NCI-H748 (cell line): ENCODE measurements around the gene PRCD.

Source experiments
- DNase-seq: peaks from one replicate; lab custom pipeline; 2025; ENCODE audit not compliant: unreplicated experiment; lab: John Stamatoyannopoulos, UW

PRCD gene

DNA sequence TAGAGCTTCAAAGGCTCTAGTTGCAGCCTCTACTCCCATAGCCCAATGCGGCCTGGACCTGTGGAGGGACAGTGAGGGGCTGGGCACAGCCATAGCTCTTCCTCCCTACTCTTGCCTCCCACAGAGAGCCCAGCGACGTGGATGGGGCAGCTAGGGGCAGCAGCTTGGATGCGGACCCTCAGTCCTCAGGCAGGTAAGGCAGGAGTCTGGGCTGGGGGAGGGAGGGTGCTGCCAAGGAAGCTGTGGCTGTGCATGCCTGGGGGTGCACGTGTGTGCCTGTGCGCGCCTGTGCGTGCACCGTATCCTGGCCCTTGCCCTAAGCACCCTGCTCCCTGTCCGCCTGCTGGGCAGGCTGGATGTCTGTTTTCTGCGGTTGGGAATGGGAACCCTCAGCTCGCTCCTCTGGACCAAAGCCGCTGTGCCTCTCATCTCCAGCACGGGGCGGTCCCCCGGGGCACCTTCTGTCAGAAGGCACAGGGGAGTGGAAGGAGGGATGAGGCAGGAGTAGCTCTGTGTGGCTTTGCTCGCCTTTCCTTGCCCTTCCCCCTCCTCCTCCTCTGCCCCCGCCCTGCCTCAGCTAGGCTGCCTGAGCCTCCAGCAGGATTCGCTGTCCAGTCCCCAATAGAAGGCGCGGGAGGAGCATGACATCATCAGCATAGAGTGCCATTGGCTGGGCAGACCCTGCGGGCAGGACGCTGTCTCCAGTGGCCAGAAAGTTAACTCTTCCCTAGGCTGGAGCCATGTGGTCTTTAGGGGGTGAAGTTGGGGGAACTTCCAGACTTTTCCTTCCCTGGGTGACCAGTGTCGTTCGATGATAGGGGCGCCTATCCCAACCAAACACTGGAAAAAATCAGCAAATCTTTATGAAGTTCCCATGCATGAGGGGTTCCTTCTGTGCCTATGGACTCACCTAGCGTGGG is 797 bp downstream of the PRCD start:
- DNase-seq, result peak; percentile 85

DNA sequence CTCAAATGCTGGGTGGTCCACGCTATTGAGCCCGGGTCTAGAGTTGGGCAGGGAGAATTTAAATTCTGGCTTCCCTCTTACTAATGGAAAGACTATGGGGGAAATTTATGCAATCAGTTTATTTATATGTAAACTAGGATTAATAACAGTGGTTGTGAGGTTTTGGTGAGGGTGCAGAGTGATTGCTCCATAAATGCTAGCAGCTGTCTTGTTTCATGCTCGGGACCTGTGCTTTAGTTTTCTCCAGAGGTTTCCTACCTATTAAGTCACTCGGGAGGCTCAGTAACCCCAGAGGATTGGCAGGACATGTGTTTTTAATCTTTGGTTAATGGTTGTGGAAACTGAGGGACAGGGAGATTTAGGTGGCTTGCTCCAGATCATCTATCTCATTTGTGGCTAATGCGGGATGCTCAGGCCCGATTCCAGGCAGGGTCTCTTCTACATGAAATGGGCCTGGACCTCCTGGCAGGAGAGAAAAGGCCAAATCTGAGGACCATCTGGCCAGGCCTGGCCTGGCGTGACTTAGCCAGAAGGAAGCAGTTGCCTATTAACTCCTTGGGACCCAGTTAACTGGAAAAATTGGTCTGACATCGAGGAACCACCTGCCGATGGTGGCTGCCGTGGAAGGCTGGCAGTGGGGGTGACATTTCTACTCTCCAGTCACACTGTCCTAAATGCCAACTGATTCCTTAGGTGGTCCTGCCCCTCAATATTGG is 2.1 kb downstream of the PRCD start:
- DNase-seq, result no peak

DNA sequence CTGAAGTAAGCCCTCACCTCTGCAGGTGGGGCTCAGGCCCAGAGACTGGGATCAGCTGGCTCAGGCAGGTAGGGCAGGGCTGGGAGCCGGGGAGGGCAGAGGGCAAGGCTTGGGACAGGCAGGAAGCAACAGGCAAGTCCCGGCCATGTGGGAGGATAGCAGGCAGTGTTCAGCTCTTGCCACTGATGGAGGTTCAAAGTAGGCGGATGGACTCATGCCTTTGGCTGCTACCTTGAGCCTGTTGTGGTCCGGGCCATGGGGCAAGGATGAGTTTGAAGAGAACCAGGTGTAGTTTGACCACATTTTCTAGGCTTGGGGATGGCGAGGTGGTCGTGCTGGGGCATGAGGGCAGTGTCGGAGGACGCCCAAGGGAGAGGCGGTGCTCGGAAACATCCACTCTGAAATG is 2.7 kb downstream of the PRCD start:
- DNase-seq, result no peak

DNA sequence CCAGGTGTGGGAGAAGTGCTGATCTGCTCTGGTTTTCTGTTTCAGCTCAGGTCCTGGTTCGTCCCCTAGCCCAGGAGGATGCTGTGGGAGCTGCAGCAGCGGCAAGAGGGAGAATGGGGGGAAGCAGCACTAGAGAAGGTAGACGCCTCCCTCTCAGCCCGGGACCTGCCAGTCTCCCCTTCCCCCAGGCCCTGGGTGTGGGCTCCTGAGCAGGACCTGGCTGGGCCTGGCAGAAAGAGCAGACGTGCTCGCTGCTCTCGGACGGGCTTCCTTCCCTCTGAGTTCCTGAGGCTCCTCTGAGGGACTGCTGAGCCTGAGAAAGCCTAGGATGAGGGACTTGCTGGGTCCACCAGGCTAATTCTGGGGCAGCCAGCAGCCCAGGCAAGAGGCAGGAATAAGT is 3.1 kb downstream of the PRCD start:
- DNase-seq, result no peak

DNA sequence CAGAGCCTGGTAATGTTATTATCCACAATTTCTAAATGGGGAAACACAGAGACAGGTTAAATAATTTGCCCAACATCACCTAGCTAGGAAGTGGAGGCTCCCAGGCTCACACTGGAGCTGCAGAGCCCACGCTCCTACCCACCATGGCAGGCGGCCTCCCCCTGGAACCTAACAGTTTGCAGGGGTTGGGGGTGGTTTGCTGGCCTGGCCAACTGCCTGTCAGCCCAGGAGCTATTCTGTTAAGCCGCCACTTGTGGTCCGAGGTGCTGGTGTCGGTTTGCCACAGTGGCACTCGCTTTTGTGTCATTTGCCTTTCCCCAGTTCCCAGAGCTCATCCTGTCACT is 3.6 kb downstream of the PRCD start:
- no peak for DNase-seq

DNA sequence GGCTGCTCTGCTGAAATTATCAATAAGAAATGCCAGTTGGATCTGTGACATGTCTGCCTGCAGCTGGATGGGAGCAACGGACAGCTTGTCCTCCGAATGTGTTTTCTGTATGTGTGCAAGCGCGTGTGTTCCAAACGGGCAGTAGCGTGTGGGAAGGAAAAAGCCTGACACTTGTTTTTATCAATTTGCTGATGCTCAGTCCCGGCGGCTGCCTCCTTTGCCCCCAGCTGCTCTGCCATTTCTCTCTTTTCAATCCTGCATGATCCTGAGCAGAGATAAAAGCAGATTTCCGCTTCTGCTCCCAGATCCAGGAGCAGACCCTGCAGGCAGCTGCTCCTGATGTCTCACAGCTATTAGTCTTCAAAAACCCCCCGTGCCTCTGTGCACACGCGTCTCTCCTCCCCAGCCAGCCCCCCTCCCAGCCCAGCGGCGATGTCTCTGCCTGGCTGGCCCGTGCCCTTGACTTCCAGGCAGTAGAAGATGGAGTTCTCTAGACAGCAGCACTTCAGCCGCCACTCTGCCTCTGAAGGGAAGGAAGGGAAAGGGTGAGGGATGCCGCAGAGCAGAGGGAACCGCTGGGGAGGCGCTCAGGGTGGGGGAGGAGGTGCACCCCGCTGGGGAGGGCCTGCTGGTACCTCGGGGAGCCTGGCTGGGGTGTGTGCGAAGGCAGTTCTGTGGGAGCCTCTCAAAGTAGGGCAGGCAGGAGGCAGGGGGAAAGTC is 4.1 kb downstream of the PRCD start:
- no peak for DNase-seq

DNA sequence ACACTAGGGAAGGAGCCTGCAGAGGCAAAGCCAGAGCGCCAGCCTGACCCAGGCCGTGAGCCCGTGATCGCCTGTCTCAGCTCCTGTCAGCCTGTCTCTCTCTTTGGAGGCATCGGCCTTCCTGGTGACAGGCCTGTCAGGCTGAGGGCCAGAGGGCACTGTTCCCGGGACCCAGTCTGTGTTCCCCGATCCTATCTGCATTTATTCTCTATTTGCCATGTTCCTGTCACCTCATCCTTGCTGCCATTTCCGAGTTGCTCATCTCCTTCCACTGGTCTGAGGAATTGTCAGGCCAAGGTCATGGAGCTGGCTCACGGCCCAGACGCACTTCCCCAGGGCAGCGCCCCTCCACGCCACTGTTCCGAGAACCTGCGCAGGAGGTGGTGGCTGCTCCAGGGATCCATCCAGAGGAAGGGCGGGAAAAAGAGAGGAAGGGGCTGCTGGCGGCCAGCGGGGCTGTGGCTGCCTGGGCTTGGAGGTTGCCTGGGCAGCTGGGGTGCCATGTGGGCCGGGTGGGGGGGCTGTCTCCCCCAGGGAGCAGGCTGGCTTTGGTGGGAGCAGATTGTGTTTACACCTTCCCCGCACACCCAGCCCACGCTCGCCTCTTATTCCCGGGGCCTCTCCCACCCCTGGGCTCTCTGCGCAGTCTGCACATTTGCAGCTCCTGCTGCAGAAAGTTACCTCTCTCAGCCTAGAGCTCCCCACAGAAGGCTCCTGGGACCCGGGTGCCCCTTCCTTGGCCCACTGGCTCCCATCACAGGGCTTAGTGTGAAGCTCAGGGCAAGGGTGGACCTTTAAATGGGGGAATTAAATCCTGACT is 4.9 kb downstream of the PRCD start:
- no peak for DNase-seq

DNA sequence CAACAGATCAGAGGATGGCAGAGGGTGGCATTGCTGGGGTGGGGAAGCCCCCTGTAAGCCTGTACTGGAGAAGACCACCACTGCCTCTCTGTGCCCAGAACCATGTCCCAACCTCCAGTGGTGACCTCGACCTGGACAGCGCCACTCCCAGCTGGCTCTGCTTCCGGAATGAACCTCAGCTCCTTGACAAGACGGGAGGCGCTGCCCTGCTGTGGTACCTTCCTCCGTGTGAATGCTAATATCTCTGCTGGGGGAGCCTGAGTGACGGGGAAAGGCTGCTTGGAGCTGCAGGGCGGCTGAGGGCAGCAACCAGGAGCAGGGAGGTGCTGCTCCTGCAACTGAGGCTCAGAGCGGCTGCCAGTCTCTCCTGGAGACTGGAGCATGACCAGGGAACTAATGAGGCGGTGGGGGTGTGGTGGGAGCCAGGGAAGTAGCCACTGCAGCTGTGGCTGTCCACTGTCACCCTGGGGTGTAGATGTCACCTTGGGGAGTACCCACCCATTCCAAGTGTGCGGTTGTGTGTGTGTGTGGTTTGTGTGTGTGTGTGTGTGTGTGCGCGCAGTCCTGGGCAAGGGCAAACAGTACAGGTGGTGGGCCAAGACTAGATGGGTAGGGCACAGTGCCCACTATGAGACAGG is 6.2 kb downstream of the PRCD start:
- DNase-seq, result no peak

DNA sequence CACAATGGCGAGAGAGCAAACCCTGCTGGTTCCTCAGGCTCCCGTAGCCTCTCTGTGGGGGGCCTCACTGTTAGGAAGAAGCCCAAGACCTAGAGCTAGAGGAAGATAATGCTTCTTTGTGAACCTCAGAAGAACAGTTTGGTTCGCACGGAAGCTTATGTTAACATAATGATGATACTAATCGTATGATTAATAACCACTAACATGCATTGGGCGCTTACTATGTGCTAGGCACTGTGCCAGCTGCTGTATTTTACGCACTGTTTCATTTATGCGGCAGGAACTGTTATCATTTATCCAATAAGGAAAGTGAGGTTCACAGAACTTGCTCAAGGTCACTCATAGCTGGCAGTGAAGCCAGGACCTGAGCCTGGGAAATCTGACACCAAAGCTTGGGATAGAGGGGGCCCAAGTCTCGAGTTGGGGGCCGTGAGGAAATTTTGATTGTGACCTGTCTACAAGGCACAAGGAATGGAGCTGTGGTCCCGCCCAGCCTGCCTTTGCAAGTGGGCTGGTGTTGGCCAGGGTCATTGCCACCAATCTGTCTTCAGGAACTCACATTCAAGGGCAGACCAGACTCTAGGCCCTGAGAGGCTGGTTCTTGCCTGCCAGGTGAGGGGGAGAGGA is 6.8 kb downstream of the PRCD start:
- DNase-seq, result no peak

DNA sequence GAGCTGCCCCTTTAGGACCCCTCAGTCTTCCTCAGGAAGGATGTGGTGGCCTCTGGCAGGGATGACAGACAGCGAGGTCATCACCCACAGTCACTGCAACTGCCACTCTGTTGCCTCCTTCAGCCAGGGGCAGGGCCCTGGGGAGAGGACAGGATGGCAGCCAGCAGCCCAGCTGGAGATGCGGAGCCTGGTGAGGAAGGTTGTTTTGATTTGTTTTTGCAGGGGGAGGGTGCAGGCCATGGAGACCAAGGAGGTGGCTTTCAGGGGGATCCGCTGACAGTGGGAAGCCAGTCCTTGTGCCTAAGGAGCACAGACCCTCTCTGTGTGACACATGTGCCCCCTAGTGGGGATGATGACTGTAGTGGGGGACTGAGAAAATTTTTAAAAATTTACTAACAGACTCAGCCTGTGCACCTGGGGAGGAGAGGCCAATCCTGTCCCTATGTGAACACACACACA is 7.4 kb downstream of the PRCD start:
- peak; percentile 52 for DNase-seq

DNA sequence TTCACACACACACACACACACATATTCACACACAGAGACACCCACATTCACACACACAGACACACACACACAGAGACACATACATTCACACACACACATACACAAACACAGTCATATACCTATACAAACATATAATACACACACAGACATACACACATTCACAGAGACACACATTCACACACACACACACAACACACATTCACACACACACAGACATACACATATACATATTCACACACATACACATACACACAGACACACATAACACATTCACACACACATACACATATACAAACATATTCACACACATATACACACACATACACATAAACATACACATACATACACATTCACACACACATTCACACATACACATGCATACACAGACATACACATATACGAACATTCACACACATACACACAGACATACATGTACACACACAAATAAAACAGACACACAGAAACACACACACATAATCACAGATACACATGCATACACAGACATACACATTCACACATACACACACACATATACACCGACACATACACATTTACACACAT is 7.9 kb downstream of the PRCD start:
- no peak for DNase-seq

DNA sequence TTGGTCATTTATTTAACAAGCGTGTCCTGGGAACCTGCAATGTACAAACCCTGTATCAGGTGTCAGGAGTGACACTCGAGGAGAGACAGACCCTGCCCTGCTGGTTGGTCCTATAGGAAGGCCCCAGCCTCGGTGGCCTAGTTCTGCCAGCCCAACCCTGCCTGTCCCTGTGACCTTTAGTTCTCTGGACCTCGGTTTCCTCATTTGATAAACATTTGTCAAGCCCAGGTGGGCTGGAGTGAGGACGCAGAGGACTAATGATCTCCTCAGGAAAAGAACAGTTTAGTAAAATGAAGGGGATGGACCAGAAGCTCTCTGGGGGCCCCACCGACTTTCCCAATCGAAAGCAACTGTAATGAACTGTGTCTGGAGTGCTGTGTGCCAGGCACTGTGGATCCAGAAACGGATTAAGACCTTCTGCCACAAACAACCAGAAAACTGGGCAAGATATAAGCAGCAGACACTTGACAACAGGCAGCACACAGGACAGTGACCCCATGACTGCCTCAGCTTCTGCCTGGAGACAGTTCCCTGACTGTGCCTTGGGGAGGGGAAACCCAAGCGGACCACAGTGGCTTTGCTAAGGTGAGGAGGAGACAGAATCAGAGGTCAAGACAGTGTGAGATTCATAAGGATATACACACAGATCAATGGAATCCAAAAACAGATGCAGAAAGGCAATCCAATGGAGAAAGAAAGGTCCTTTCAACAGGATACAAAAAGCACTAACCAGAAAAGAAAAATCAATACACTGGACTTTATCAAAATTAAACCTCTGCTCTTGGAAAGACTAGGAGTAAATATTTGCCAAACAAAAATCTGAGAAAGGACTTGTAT is 8.8 kb downstream of the PRCD start:
- DNase-seq, result no peak

DNA sequence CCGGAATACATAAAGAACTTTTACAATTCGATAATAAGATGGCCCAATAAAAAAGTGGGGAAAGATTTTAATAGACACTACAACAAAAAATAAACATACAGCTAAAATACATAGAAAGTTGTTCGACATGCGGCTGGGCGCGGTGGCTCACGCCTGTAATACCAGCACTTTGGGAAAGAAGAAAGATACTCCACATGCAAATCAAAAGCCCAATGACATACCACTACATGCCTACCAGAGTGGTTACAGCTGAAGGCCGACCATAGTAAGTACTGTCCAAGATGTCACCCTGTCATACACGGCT is 9.3 kb downstream of the PRCD start:
- DNase-seq, result no peak

DNA sequence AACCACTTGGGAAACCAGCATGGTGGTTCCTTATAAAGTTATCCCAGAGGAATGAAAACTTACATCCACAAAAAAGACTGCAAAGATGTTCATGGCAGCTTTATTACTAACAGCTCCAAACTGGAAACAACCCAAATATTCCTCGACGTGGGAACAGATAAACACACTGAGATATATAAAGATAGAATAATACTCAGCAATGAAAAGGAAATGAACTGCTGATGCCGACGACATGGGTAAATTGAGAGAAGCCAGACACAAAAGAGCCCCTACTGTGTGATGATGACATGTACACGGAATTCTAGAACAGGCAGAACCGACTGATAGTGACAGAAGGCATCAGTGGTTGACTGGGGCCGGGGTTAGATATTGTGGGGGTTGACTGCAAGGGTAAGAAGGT is 9.7 kb downstream of the PRCD start:
- DNase-seq, result no peak

DNA sequence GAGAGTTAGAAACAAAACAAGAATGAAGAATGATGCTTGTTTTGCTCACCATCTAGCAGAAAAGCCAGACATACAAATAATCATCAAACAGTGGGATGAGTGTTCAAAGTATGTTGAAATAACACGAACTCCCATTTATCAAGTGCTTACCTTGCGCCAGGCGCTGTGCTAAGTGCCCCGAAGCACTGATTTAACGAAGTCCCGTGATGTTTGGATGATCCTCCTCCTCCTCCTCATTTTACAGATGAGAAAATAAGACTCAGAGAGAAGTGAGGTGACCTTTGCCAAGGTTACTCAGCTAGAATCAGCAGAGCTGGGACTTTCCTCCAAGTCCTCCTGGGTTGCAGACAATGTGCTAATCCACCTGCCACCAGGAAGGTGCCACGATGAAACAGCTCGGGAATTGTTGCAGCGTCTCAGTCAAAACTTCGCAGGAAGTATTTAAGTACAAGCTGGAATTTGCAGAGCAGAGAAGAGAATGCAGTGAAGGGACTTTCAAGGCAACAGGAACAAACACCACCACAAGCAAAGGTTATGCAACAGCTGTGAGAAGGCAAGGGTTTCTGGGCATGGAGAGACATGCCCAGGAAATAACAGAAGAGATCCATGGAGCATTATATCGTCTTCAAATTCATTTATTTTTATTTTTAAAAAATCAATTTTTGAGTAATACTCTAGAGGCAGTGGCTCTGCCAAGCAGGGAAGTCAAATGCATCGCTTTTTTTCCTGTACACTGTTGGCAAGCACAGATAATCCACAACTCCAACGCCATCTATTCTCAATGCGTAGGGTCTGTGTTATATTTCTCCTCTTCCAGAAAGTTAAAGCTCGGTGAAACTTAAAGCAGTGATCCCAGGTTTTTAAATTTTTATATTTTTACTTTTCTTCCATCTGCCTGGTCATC is 11.1 kb downstream of the PRCD start:
- peak; percentile 46 for DNase-seq

DNA sequence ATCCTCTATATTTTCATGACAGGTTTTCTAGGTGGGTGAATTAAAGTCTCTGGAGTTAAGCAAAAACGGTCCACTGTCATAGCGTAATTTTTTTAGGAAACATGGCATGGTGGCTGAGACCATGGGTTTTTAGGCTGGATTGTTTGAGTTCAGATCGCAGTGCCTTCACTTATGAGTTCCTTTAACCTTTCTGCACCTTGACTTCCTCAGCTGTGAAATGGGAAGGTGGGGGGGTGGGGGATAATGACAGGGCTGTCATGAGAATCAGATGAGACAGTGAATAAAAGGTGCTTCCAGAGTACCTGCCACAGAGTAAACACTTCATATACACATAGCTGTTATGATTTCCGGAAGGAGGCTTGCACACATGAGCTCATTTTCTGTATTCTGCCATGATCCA is 11.8 kb downstream of the PRCD start:
- no peak for DNase-seq

DNA sequence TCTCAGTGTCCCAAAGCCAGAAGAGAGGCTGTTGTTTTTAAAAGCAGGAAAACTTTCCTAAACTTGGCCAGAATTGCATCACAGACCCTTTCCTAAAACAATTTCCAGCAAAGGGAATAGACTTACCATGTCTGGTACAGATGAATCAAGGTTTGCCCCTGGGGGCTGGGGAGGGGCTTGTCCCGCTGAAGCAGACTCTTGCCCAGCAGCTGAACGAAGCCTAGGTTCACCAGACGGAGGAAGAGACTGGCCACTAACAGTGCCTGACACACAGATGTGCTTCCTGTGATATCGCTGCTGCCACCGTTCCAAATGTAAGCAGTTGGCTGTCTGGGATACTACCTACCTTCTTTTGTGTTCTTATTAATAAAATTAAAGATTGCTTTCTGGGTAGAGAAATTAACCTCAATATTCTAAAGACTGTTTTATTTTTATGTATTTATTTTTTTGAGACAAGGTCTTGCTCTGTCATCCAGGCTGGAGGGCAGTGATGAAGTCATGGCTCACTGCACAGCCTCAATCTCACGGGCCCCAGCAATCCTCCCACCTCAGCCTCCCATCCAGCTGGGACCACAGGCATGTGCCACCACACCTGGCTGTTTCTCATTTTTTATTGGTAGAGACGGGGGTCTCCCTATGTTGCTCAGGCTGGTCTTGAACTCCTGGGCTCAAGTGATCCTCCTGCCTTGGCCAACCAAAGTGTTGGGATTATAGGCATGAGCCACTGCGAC is 13.5 kb downstream of the PRCD start:
- DNase-seq, result no peak
